NCI-H128 (cell line): ENCODE results near the gene HMX3.

Experiments used
- DNase-seq: peaks from one replicate; lab custom pipeline; 2025; ENCODE audit not compliant: unreplicated experiment; lab: John Stamatoyannopoulos, UW

HMX3 gene

DNA sequence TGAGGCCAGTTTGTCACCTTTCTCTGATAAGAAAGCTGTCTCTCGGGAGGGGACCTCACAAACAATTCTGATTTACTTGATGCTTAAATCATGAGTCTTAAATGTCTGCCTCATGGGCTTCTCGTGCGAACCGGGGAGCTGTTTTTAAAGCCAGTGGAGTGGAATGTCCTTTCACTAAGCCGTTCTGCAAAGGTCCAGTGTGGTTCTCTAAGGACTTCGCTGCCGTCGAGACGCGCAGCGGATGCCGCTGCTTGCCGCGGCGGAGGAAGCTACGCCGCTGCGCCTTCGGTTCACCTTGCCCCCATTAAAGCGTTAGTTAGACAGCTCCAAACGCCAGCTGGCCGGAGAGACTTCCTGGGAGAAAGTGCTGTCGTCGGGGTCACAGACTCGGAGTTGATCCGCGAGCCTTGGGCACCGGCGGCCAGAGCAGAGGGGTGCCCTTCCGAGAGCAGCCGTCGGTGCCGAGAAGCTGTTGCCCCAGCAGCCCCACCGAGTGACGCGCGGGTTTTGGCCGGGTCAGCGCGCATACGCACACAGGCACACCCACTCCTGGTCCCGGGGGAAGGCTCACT lies 1.3 kb upstream of the HMX3 start:
- no peak for DNase-seq

- no peak for DNase-seq
These were observed 805 bp upstream of the HMX3 start for GRCh38 chr10:123134915-123135414.

- DNase-seq: no peak
These were observed 543 bp downstream of the HMX3 start for GRCh38 chr10:123136221-123136805.

GRCh38 chr10:123136806-123137642 lies 1.3 kb downstream of the HMX3 start:
- DNase-seq: no peak

GRCh38 chr10:123139165-123139520 lies 3.4 kb downstream of the HMX3 start:
- no peak for DNase-seq

DNA sequence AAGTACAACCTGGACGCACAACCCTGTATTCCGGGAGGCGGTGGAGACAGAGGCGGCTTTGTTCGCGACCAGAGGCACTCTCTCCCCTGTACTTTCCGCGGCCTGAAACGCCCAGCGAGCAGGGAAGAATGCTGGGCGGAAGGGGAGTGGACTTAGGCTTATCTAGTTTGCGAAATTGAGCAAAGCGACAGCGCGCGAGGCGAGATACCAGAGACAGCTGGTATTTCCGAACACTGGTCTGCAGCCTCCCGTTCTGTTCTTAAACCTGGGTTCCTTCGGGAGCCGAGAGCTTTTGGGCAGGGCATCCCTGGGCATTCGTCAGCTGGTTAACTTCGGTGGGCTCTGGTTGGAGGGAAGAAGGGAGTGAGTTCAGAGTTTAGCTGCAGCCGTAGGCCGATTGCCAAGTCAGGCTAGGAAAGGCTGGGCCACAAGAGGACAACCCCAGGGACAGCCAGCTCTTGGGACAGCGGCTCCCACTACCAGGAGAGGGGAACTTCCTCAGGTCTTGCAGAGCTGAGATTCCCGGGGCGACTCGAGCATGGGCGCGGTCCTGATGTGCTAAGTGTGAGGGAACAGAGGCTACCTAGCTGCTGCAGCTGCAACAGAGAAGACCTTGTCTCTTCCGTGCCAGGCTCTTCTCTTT lies 3.9 kb downstream of the HMX3 start:
- DNase-seq: no peak

DNA sequence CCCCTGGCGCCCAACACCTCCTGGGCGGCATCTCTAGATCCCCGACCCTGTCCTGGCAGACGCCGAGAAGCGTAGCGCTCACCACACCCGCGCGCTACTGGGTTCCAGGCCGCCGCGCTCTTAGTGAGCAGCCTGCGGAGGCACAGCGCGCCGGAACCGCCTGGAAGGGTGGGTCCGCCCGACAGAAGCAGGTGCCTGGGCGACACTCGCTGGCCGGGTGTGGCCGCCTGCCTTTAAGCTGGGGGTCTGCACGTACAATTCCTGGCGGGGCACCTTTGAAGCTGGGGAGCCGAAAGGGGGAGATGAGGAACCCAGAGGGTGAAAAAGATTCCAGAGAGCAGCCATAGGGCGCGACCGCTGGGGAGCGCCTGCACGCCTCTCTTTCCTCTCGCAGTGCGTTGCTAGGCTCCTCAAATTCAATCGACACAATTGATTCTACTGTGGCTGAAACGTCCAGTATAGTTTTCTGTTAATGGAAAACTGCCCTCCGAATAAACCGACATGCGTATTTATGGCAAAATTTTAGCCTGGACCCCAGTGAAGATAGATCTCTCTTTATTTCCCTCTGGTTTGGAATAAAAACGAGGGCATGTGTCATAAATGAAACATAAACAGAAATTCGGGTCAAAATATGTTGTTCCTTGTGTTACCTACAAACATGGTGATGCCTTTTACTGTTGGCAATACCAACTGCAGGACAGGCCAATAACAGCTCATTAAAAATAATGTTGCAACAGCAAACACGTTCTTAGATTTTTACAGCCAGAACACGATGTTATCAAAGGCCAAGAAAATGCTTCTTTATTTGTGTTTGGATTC lies 4.6 kb downstream of the HMX3 start:
- DNase-seq: no peak

DNA sequence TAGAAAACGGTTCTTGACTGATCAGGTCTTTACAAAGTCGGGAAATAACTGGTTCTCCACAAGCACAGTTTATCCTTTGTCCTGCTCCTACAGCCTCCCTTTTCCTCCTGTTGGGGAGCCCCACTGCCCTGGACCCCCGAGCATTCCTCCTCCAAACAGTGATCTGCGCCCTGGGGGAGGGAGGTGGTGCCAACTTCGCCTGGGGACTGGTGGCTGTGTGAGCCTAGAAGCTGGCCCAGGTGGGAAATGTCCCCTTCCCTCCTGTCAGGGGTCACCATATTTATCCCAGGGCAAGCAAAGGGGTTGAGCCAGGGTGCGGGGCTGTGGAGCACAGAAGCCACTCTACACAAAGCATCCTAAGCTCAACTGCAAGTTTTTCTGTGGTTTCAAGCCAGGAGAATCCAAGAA lies 5.2 kb downstream of the HMX3 start:
- no peak for DNase-seq

DNA sequence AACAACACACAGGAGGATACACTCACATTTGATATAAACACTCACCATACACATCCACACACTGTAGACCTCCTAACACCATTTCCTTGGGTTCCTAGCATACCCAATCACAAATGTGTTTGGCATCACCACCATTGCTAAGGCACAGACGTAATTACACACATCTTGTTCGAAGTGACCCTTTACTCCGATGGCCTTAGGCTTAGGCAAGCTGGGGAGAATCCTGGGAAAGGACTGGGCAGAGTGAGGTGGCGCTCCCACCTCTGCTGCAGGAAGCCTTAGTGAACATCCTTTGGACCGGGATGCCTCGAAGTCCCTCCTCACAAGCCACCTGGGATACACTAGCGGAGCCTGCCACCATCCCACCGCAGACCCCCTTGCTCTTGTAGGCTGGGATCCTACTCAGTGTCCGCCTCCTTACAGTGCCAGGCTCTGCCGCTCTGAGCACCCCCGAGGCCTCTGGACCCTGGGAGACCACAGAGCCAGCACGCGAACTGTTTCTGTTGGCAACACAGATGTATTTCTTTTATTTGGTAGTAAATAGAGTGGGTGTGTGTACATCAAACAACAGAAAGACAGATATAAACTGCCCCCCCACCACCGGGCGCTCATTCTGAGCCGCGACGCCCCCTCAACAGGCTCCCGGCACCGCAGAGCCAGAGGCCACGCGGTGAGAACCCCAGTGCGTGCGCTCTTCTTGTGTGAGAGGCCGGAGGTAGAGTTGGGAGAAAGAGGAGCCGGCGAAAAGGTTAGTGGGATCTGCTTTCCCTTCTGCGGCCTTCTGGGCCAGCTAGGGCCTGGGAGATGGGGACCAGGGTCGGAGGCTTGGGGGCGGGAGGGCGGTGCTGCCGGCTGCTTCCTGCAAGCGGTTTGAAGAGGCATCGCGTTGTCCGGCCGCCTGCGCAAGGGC lies 6.3 kb downstream of the HMX3 start:
- DNase-seq: no peak

- no peak for DNase-seq
These were observed 7.0 kb downstream of the HMX3 start for GRCh38 chr10:123142701-123143161.

DNA sequence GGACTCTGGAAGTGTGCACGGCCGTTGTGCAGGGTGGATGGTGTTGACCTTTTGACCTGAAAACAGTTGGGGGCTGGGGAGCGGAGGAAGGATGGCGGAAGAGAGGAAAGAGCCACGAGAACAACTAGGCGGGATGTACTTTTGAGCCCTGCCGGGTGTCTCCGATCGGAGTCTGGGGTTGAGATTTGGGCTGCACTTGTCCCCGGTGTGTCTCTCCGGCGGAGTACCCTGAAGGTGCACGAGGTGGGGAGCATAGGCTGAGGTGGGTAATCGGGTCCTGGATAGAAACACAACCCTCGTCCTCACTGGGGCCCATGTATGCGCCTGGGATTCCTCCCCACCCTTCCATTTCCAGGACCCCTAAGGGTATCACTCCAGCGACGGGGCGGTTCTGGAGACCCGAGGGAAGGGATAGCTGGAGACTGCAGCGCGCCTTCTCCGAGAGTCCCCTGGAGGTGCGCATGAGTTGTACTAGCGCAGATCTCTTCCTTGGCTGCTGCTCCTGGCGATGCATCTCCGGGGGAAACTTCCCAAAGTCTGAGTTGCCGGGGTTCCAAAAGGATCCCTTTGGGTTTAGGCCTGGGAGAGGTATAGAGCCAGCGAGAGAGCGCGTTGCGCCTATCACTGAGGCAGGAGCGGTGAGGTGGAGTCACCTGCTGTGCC lies 7.5 kb downstream of the HMX3 start:
- no peak for DNase-seq

GRCh38 chr10:123143825-123144168 lies 8.0 kb downstream of the HMX3 start:
- DNase-seq: no peak

DNA sequence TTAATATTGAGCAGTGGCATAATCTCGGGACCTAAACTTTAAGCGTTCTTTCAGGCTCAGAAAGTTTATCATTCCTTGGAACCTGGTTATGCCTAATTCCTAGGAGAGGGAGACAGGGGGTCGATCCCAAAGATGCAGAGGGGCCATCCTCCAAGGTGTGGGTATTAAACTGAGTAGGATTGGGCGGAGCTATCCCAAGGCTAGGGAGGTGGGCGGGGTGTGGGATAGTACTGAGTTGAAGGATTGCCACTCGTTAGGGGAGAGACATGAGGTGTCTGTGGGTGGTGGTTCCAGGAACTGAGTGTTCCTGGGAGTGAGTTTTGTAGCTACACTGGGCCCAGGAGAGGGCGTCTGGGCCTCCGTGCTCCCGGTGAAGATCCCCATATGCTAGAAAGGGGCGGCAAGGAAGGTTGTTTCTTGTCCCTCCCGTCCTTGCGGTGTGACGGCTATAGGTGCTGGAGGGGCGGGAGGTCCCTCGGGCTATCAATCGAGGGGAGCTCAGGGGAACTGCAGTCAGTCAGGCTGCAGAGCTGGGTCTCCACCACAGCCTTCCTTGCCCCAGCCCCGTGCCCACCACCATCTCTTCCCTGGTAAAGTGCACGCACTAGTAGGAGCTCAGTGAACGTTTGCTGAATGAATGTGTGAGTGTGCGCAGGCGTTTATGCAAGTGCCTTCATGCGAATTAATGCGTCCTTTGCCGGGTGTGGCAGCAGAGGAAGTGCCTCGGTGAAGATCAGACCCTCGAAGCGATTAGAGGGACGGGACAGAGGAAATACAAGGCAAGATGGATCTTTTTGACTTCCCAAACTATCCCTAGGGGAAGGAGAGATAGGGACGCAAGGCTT lies 9.1 kb downstream of the HMX3 start:
- no peak for DNase-seq

DNA sequence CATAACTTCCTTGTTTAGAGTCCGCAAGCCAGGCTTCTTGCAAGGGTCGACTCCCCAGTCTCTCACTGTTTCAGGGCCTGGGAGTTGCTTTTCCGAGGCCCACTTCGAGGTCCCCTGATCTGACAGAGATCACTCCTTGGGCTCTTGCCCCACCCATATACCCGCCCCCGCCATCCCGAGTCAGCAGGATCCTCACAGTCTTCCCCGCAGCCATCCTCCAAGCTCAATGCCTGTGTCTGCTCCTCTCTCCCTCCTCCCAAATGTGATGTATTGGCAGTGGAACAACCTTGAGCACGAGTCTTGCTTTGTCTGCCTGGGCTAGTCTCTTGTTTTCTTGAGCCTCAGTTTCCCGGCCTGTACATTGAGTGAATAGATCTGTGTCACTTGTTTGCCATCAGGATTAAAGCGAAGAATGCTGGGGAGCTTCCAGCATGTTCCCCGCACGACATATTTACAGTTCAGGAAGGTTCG lies 9.8 kb downstream of the HMX3 start:
- DNase-seq: no peak

DNA sequence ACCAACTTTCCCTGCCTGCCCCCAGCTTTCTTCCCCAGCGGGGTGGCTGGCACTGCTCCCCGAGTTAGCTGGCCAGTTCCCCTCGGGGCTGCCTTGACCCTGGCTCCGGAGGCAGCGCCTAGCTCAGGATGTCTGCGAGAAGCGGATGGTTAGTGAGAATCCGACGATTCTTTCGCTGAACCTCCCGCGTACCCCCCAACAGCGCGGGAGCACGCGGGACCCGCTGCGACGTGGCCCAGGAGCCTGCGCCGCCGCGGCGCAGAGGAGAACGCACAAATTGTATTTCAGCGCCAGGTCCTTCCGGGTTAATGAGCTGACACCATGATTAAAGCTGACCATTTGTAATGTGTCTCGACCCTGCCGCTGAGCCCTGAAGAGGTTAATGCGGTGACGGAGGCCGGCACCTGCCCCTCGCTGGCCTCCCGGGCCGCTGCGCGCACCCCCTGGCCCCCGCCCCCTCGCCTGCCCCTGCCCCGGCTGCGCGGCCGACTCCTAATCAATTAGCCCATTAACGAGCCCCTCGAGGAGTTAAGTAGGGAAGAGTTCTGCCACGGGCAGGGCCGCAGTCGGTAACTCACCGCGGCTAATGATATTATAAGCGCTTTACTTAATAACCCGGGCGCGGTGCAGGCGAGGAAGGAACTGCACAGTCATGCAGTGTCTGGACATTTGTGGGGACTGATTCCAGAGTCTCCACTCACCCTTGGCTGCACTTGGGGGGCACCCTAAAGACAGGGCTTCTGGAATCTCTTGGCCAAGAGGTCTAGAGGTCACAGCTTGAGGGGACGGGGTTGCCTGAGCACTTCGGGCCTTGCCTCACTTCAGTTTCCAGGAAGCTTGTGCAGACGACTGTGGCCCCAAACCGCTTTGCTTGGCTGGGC lies 10.5 kb downstream of the HMX3 start:
- no peak for DNase-seq

DNA sequence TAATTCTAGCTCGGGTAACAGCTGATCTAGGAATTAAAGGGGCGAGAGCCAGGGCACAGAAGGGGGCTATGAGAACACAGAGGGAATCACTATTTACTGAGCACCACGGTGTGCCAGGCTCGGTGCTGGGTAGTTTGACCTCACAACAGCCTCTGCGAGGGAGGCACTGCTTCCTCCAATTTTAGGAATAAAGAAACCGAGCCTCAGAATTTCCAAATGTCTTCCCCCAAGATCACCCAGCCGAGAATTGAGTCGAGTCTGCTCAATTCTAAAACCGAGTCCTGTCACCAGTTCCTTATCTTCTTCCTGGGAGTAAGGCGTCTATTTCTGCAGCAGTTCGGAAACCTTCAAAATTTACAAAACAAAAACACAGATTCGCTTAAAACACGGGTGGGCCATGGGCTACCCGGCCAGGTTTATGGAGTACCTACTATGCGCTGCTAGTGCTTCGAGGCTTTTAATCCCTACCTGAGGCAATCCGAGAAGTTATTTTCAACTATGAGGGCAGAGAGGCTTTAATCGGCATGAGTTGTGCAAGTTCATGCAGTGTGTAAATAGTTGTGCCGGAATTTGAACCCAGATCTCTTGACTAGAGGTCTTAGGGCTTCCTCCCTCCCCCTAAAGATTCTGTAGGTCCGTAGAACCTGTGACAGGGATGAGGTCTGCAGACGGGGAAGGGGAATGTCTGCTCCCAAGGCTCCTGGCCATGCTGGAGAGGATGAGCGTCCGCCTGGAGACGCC lies 11.3 kb downstream of the HMX3 start:
- DNase-seq: no peak
